ENCODE measurements around the gene AJAP1.

Gene AJAP1

GRCh38 chr1:4684864-4685522, 30.6 kb downstream of the AJAP1 start:
- FAIRE-seq = no peak

- no peak for FAIRE-seq
Measured at GRCh38 chr1:4685523-4685865, 31.1 kb downstream of the AJAP1 start.

GRCh38 chr1:4687943-4688342, 33.5 kb downstream of the AJAP1 start:
- no peak for FAIRE-seq

GRCh38 chr1:4689271-4689935, 35.0 kb downstream of the AJAP1 start:
- FAIRE-seq = no peak

GRCh38 chr1:4689941-4690635, 35.7 kb downstream of the AJAP1 start:
- no peak for FAIRE-seq

GRCh38 chr1:4690951-4691675, 36.7 kb downstream of the AJAP1 start:
- FAIRE-seq = no peak

- no peak for FAIRE-seq
Measured at GRCh38 chr1:4691766-4692405, 37.5 kb downstream of the AJAP1 start.

GRCh38 chr1:4692437-4692836, 38.0 kb downstream of the AJAP1 start:
- no peak for FAIRE-seq

- FAIRE-seq = no peak
Measured at GRCh38 chr1:4693331-4693730, 38.9 kb downstream of the AJAP1 start.

GRCh38 chr1:4693891-4694290, 39.5 kb downstream of the AJAP1 start:
- no peak for FAIRE-seq

- no peak for FAIRE-seq
Measured at GRCh38 chr1:4694492-4694891, 40.1 kb downstream of the AJAP1 start.

- FAIRE-seq = no peak
Measured at GRCh38 chr1:4695241-4695640, 40.8 kb downstream of the AJAP1 start.

GRCh38 chr1:4696161-4696745, 41.8 kb downstream of the AJAP1 start:
- FAIRE-seq = no peak

- FAIRE-seq = no peak
Measured at GRCh38 chr1:4696753-4697152, 42.3 kb downstream of the AJAP1 start.

GRCh38 chr1:4697801-4698200, 43.4 kb downstream of the AJAP1 start:
- FAIRE-seq = no peak

- FAIRE-seq = no peak
Measured at GRCh38 chr1:4698911-4699310, 44.5 kb downstream of the AJAP1 start.

- no peak for FAIRE-seq
Measured at GRCh38 chr1:4699376-4700301, 45.2 kb downstream of the AJAP1 start.

GRCh38 chr1:4700801-4701200, 46.4 kb downstream of the AJAP1 start:
- FAIRE-seq = no peak

- FAIRE-seq = no peak
Measured at GRCh38 chr1:4701276-4701675, 46.9 kb downstream of the AJAP1 start.

- no peak for FAIRE-seq
Measured at GRCh38 chr1:4702464-4702863, 48.1 kb downstream of the AJAP1 start.

- no peak for FAIRE-seq
Measured at GRCh38 chr1:4702932-4703331, 48.5 kb downstream of the AJAP1 start.

- no peak for FAIRE-seq
Measured at GRCh38 chr1:4703646-4704045, 49.2 kb downstream of the AJAP1 start.

All from A204.1 (cell line).